Cardiac septum (tissue), 1 donor: ENCODE data around the gene SIK3. TPM values are rescaled to one million over a fixed set of nuclear protein-coding genes. Genes with fewer than 3 reads are reported as not detected.
"Not testable (repeated sequence)": the region's sequence is repeated elsewhere in the genome, so short reads cannot be mapped to it uniquely, and the experiment has no call there.

Experiments
- DNase-seq: peaks from one replicate; pipeline ENCODE4 v3.0.0-alpha.2; 2020; ENCODE audit warnings: low spot score
- intact Hi-C: fragments of 100-400 bp; cut with DNase I; formaldehyde crosslinking; loops from one replicate; pipeline ENCODE4 v1.14.0; 2022
- total RNA-seq: library from RNA; stranded (reverse); fragmentation: NEBNext Ultra II Directional; extraction: Animal tissue kit (Norgen Biotek cat#: 25700); gene quantifications from one replicate; pipeline ENCODE4 v1.2.1, GENCODE V29; 2021
- donor health status: DM: no; HTN: no; CAD: no.

Gene SIK3
- total RNA-seq, 1 donor from 2014 or later, result 47.4 TPM

- DNase-seq, result no peak
- intact Hi-C loops, result no loop called here
These were observed 40.9 kb downstream of the SIK3 start for GRCh38 chr11:117057317-117057716.

GRCh38 chr11:117055469-117055868 is 42.8 kb downstream of the SIK3 start:
- DNase-seq, result no peak
- intact Hi-C loops, result no loop called here

- DNase-seq, result no peak
- intact Hi-C loops, result no loop called here
These were observed 43.8 kb downstream of the SIK3 start for GRCh38 chr11:117054382-117054781.

- DNase-seq, result no peak
- intact Hi-C loops, result no loop called here
These were observed 45.8 kb downstream of the SIK3 start for GRCh38 chr11:117052196-117053149.

- DNase-seq, intact Hi-C loops: not testable (repeated sequence)
These were observed 48.1 kb downstream of the SIK3 start for GRCh38 chr11:117050121-117050520.

GRCh38 chr11:117046627-117047026 is 51.6 kb downstream of the SIK3 start:
- intact Hi-C loops, result not testable (repeated sequence)

GRCh38 chr11:117045956-117046355 is 52.3 kb downstream of the SIK3 start:
- no peak for DNase-seq
- intact Hi-C loops, result no loop called here

More at GRCh38 chr11:117046627-117047026, 51.6 kb downstream of the SIK3 start:
- not testable (repeated sequence) for DNase-seq

GRCh38 chr11:117045196-117045595 is 53.0 kb downstream of the SIK3 start:
- no peak for DNase-seq
- intact Hi-C loops, result no loop called here

- intact Hi-C loops, result no loop called here
- no peak for DNase-seq
These were observed 53.8 kb downstream of the SIK3 start for GRCh38 chr11:117044287-117045035.

- intact Hi-C loops, result no loop called here
- DNase-seq, result no peak
These were observed 55.5 kb downstream of the SIK3 start for GRCh38 chr11:117042689-117043088.

- DNase-seq, result no peak
- intact Hi-C loops, result no loop called here
These were observed 58.3 kb downstream of the SIK3 start for GRCh38 chr11:117039900-117040299.

GRCh38 chr11:117039270-117039669 is 59.0 kb downstream of the SIK3 start:
- intact Hi-C loops, result no loop called here
- DNase-seq, result no peak

- DNase-seq, result no peak
- intact Hi-C loops, result no loop called here
These were observed 60.3 kb downstream of the SIK3 start for GRCh38 chr11:117037975-117038350.

- DNase-seq, result no peak
These were observed 60.8 kb downstream of the SIK3 start for GRCh38 chr11:117037279-117037974.

GRCh38 chr11:117034901-117035300 is 63.3 kb downstream of the SIK3 start:
- intact Hi-C loops, result no loop called here
- DNase-seq, result no peak

More at GRCh38 chr11:117037279-117037974, 60.8 kb downstream of the SIK3 start:
- intact Hi-C loops, result no loop called here

- intact Hi-C loops, result no loop called here
- DNase-seq, result no peak
These were observed 71.5 kb downstream of the SIK3 start for GRCh38 chr11:117026593-117027330.

- DNase-seq, intact Hi-C loops: not testable (repeated sequence)
These were observed 74.5 kb downstream of the SIK3 start for GRCh38 chr11:117023707-117024106.

- no peak for DNase-seq
- intact Hi-C loops, result no loop called here
These were observed 75.0 kb downstream of the SIK3 start for GRCh38 chr11:117023178-117023577.

- DNase-seq, result no peak
- intact Hi-C loops, result no loop called here
These were observed 75.7 kb downstream of the SIK3 start for GRCh38 chr11:117022526-117022925.
